Ishikawa (cell line): ENCODE measurements around the gene FRMPD4.

ENCODE experiments used
- CEBPB ChIP-seq: IDR thresholded peaks from 2 replicates; pipeline ENCODE4 v1.6.1; 2012
- CREB1 ChIP-seq: IDR thresholded peaks from 2 replicates; pipeline ENCODE4 v1.6.1; 2012; ENCODE audit warnings: low read depth
- EGR1 ChIP-seq: IDR thresholded peaks from 2 replicates; pipeline ENCODE4 v1.6.1; 2012
- EP300 ChIP-seq: IDR thresholded peaks from 2 replicates; pipeline ENCODE4 v1.6.1; 2012; ENCODE audit warnings: borderline replicate concordance
- FOXM1 ChIP-seq: IDR thresholded peaks from 2 replicates; pipeline ENCODE4 v1.6.1; 2012; ENCODE audit warnings: low read depth, borderline replicate concordance
- NFIC ChIP-seq: IDR thresholded peaks from 2 replicates; pipeline ENCODE4 v1.6.1; 2012
- RAD21 ChIP-seq: IDR thresholded peaks from 2 replicates; pipeline ENCODE4 v1.6.1; 2012; ENCODE audit warnings: low read depth
- REST ChIP-seq: IDR thresholded peaks from 2 replicates; pipeline ENCODE4 v1.6.1; 2012; ENCODE audit warnings: low read depth, mild to moderate bottlenecking
- TAF1 ChIP-seq: IDR thresholded peaks from 2 replicates; pipeline ENCODE4 v1.6.1; 2012; ENCODE audit warnings: low read depth, mild to moderate bottlenecking
- TCF12 ChIP-seq: IDR thresholded peaks from 2 replicates; pipeline ENCODE4 v1.6.1; 2012; ENCODE audit warnings: low read depth
- TEAD4 ChIP-seq: IDR thresholded peaks from 2 replicates; pipeline ENCODE4 v1.6.1; 2012
- USF1 ChIP-seq: IDR thresholded peaks from 2 replicates; pipeline ENCODE4 v1.6.1; 2012
- YY1 ChIP-seq: IDR thresholded peaks from 2 replicates; pipeline ENCODE4 v1.6.1; 2012; ENCODE audit warnings: low read depth
- ZBTB7A ChIP-seq: IDR thresholded peaks from 2 replicates; pipeline ENCODE4 v1.6.1; 2012; ENCODE audit warnings: low read depth
- TF ChIP-seq, protein P1 (sequence below): IDR thresholded peaks from 2 replicates; pipeline ENCODE4 v1.6.1; 2012

Gene FRMPD4

DNA sequence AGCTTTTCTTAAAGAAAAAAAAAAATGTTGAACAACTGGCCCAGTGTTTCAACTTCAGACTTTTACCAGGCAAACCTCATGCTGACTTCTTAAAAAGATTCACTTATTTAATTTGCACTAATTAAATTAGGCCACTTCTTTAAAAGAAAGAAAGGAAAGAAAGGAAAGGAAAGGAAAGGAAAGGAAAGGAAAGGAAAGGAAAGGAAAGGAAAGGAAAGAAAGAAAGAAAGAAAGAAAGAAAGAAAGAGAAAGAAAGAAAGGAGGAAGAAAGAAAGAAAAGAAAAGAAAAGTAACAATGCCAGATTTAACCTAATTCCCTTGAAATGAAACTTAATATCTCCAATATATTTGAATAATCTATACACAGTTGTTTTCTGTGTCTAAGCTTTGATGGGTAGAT is 581.6 kb downstream of the FRMPD4 start:
- TF ChIP-seq NFIC (no peak), TEAD4 (no peak), TCF12 (no peak), YY1 (no peak), EP300 (no peak), REST (no peak), CREB1 (no peak), EGR1 (no peak), USF1 (no peak), FOXM1 (no peak), CEBPB (no peak), TAF1 (no peak), RAD21 (no peak), ZBTB7A (no peak)
- TF ChIP-seq, protein P1, sequence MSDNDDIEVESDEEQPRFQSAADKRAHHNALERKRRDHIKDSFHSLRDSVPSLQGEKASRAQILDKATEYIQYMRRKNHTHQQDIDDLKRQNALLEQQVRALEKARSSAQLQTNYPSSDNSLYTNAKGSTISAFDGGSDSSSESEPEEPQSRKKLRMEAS = no peak

DNA sequence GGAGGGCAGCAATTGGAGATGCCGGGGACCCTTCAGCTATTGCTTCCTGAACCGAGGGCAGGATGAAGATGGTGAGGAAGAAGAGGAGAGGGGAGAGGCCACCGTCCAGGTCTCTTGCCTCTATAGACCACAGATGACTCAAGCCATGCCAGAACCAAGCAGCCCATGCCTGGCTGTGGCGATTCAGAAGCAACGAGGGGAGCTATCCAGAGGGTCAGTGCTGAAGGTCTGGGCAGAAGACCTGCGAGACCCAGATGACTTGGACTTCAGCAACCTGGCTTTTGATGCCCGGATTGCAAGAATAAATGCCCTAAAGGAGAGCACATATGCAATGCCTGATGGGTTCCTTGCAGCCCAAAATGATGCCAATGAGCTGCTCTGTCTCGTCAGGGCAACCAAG is 582.8 kb downstream of the FRMPD4 start:
- TF ChIP-seq REST (peak; percentile 84), TCF12 (no peak)

GRCh38 chrX:12722314-12722713 is 584.0 kb downstream of the FRMPD4 start:
- TF ChIP-seq TEAD4 (no peak), EP300 (no peak), CREB1 (no peak), ZBTB7A (no peak), RAD21 (no peak), FOXM1 (no peak), TAF1 (no peak), NFIC (no peak), REST (no peak), CEBPB (no peak), TCF12 (no peak)

GRCh38 chrX:12741416-12741815 is 603.1 kb downstream of the FRMPD4 start:
- TF ChIP-seq EP300 (peak; percentile 12; the same call in 1 of the 2 replicates), RAD21 (no peak), ZBTB7A (no peak), EGR1 (no peak), USF1 (no peak), TEAD4 (0 out of 2 replicates have a peak, but pooled peaks have one; percentile 7), TAF1 (no peak), NFIC (peak; percentile 21; the same call in 1 of the 2 replicates), TCF12 (peak; percentile 42; the same call in 1 of the 2 replicates)
- TF ChIP-seq, protein P1 = 0 out of 2 replicates have a peak, but pooled peaks have one; percentile 21

- no peak for TF ChIP-seq YY1
Measured at GRCh38 chrX:12747433-12747832, 609.2 kb downstream of the FRMPD4 start.
